ENCODE data around the gene KRT6B. TPM values are rescaled to one million over a fixed set of nuclear protein-coding genes. Genes with fewer than 3 reads are reported as not detected.
"Not testable (repeated sequence)": the region's sequence is repeated elsewhere in the genome, so short reads cannot be mapped to it uniquely, and the experiment has no call there.

KRT6B gene
- total RNA-seq, 1 donor from 2014 or later: not detected

- no peaks in the 10 kb centered on the region for H3K4me1 Mint-ChIP-seq
- intact Hi-C loops (cut with micrococcal nuclease): no loop called here
- no peak overlapping the region for H3K27ac Mint-ChIP-seq
- H3K4me3 Mint-ChIP-seq: no peak overlapping the region
- no peaks in the 10 kb centered on the region for H3K9me3 Mint-ChIP-seq
- H3K27me3 Mint-ChIP-seq: peaks cover 3% of the 10 kb centered on the region
- DNase-seq: no peak
- no peaks in the 10 kb centered on the region for H3K36me3 Mint-ChIP-seq (ENCODE audit: low read depth)
Measured at GRCh38 chr12:52423035-52423434, 28.9 kb downstream of the KRT6B start.

- Mint-ChIP-seq H3K9me3 (no peaks in the 10 kb centered on the region), H3K4me1 (no peaks in the 10 kb centered on the region), H3K27ac (no peak overlapping the region), H3K4me3 (no peak overlapping the region), H3K36me3 (ENCODE audit: low read depth) (no peaks in the 10 kb centered on the region), H3K27me3 (no peaks in the 10 kb centered on the region)
- intact Hi-C loops (cut with micrococcal nuclease): no loop called here
- DNase-seq: no peak
Measured at GRCh38 chr12:52419656-52420055, 32.3 kb downstream of the KRT6B start.

GRCh38 chr12:52418576-52419110 is 33.3 kb downstream of the KRT6B start:
- H3K27ac Mint-ChIP-seq: no peak overlapping the region
- H3K4me3 Mint-ChIP-seq: no peak overlapping the region
- no peaks in the 10 kb centered on the region for H3K27me3 Mint-ChIP-seq
- H3K36me3 Mint-ChIP-seq (ENCODE audit: low read depth): no peaks in the 10 kb centered on the region
- DNase-seq: no peak
- no peaks in the 10 kb centered on the region for H3K4me1 Mint-ChIP-seq
- intact Hi-C loops (cut with micrococcal nuclease): no loop called here
- no peaks in the 10 kb centered on the region for H3K9me3 Mint-ChIP-seq

- H3K9me3 Mint-ChIP-seq: no peaks in the 10 kb centered on the region
- intact Hi-C loops (cut with micrococcal nuclease): no loop called here
- H3K4me3 Mint-ChIP-seq: no peak overlapping the region
- no peak for DNase-seq
- H3K27ac Mint-ChIP-seq: no peak overlapping the region
- H3K27me3 Mint-ChIP-seq: no peaks in the 10 kb centered on the region
- H3K4me1 Mint-ChIP-seq: no peaks in the 10 kb centered on the region
- no peaks in the 10 kb centered on the region for H3K36me3 Mint-ChIP-seq (ENCODE audit: low read depth)
Measured at GRCh38 chr12:52417740-52418139, 34.2 kb downstream of the KRT6B start.

GRCh38 chr12:52416795-52417194 is 35.2 kb downstream of the KRT6B start:
- no peaks in the 10 kb centered on the region for H3K36me3 Mint-ChIP-seq (ENCODE audit: low read depth)
- intact Hi-C loops (cut with micrococcal nuclease): no loop called here

GRCh38 chr12:52415870-52416750 is 35.8 kb downstream of the KRT6B start:
- no peaks in the 10 kb centered on the region for H3K9me3 Mint-ChIP-seq
- H3K4me1 Mint-ChIP-seq: no peaks in the 10 kb centered on the region
- no peaks in the 10 kb centered on the region for H3K36me3 Mint-ChIP-seq (ENCODE audit: low read depth)
- no peak overlapping the region for H3K27ac Mint-ChIP-seq
- no peak overlapping the region for H3K4me3 Mint-ChIP-seq
- no peaks in the 10 kb centered on the region for H3K27me3 Mint-ChIP-seq
- DNase-seq: no peak
- intact Hi-C loops (cut with micrococcal nuclease): no loop called here

More at GRCh38 chr12:52416795-52417194, 35.2 kb downstream of the KRT6B start:
- DNase-seq: no peak
- Mint-ChIP-seq H3K27me3 (no peaks in the 10 kb centered on the region), H3K9me3 (no peaks in the 10 kb centered on the region), H3K4me1 (no peaks in the 10 kb centered on the region), H3K27ac (no peak overlapping the region), H3K4me3 (no peak overlapping the region)

GRCh38 chr12:52414936-52415335 is 37.0 kb downstream of the KRT6B start:
- H3K4me3 Mint-ChIP-seq: no peak overlapping the region
- no peak overlapping the region for H3K27ac Mint-ChIP-seq
- intact Hi-C loops (cut with micrococcal nuclease): no loop called here
- H3K27me3 Mint-ChIP-seq: no peaks in the 10 kb centered on the region
- H3K36me3 Mint-ChIP-seq (ENCODE audit: low read depth): no peaks in the 10 kb centered on the region
- no peak for DNase-seq
- no peaks in the 10 kb centered on the region for H3K4me1 Mint-ChIP-seq
- no peaks in the 10 kb centered on the region for H3K9me3 Mint-ChIP-seq

- DNase-seq: no peak
- intact Hi-C loops (cut with micrococcal nuclease): no loop called here
- Mint-ChIP-seq H3K36me3 (ENCODE audit: low read depth) (no peaks in the 10 kb centered on the region), H3K27ac (no peak overlapping the region), H3K9me3 (no peaks in the 10 kb centered on the region), H3K27me3 (no peaks in the 10 kb centered on the region), H3K4me3 (no peak overlapping the region), H3K4me1 (no peaks in the 10 kb centered on the region)
Measured at GRCh38 chr12:52413782-52414345, 38.1 kb downstream of the KRT6B start.

GRCh38 chr12:52413202-52413601 is 38.7 kb downstream of the KRT6B start:
- Mint-ChIP-seq H3K27ac (no peak overlapping the region), H3K4me1 (no peaks in the 10 kb centered on the region), H3K4me3 (no peak overlapping the region), H3K27me3 (no peaks in the 10 kb centered on the region), H3K9me3 (no peaks in the 10 kb centered on the region), H3K36me3 (ENCODE audit: low read depth) (no peaks in the 10 kb centered on the region)
- DNase-seq: no peak
- intact Hi-C loops (cut with micrococcal nuclease): no loop called here

- Mint-ChIP-seq H3K9me3 (no peaks in the 10 kb centered on the region), H3K27ac (no peak overlapping the region), H3K27me3 (no peaks in the 10 kb centered on the region), H3K4me3 (no peak overlapping the region), H3K36me3 (ENCODE audit: low read depth) (no peaks in the 10 kb centered on the region), H3K4me1 (no peaks in the 10 kb centered on the region)
- intact Hi-C loops (cut with micrococcal nuclease): no loop called here
- DNase-seq: no peak
Measured at GRCh38 chr12:52411815-52412214, 40.1 kb downstream of the KRT6B start.

- H3K4me3 Mint-ChIP-seq; H3K36me3 Mint-ChIP-seq (ENCODE audit: low read depth); H3K27me3 Mint-ChIP-seq; DNase-seq; H3K4me1 Mint-ChIP-seq; intact Hi-C loops (cut with micrococcal nuclease); H3K9me3 Mint-ChIP-seq; H3K27ac Mint-ChIP-seq: not testable (repeated sequence)
Measured at GRCh38 chr12:52410589-52411248, 41.2 kb downstream of the KRT6B start.

GRCh38 chr12:52407918-52408317 is 44.0 kb downstream of the KRT6B start:
- Mint-ChIP-seq H3K36me3 (ENCODE audit: low read depth) (no peaks in the 10 kb centered on the region), H3K4me1 (no peaks in the 10 kb centered on the region), H3K27me3 (peaks cover 4% of the 10 kb centered on the region), H3K9me3 (no peaks in the 10 kb centered on the region), H3K4me3 (no peak overlapping the region), H3K27ac (no peak overlapping the region)
- DNase-seq: no peak
- intact Hi-C loops (cut with micrococcal nuclease): no loop called here

- no peaks in the 10 kb centered on the region for H3K36me3 Mint-ChIP-seq (ENCODE audit: low read depth)
- H3K4me1 Mint-ChIP-seq: no peaks in the 10 kb centered on the region
- H3K27ac Mint-ChIP-seq: no peak within 1 kb of the TSS
Measured at GRCh38 chr12:52405922-52406385, 46.0 kb downstream of the KRT6B start, which contains the start of gene KRT82. TSS of gene KRT82 (minus strand) at chr12:52406335. CDS start at chr12:52406277, 58 bp downstream.

GRCh38 chr12:52404951-52405350 is 47.0 kb downstream of the KRT6B start:
- Mint-ChIP-seq H3K36me3 (ENCODE audit: low read depth) (no peaks in the 10 kb centered on the region), H3K27me3 (peaks cover 4% of the 10 kb centered on the region), H3K9me3 (no peaks in the 10 kb centered on the region), H3K27ac (no peak overlapping the region), H3K4me1 (no peaks in the 10 kb centered on the region), H3K4me3 (no peak overlapping the region)
- DNase-seq: no peak
- intact Hi-C loops (cut with micrococcal nuclease): no loop called here

More at GRCh38 chr12:52405922-52406385, 46.0 kb downstream of the KRT6B start, which contains the start of gene KRT82:
- peaks cover 4% of the 10 kb centered on the region for H3K27me3 Mint-ChIP-seq
- no peak for DNase-seq
- no peak within 1 kb of the TSS for H3K4me3 Mint-ChIP-seq
- intact Hi-C loops (cut with micrococcal nuclease): no loop called here
- no peaks in the 10 kb centered on the region for H3K9me3 Mint-ChIP-seq

Measured in activated CD4-positive, alpha-beta T cell treated with anti-CD3 and anti-CD28 coated beads, Interleukin-2, amount 10 ng/mL, durations not matched to agents 24 days and 14 days (primary cell).